Measurements from ENCODE around the gene SLCO3A1. TPM values are rescaled to one million over a fixed set of nuclear protein-coding genes. Genes with fewer than 3 reads are reported as not detected.

The SLCO3A1 gene
- total RNA-seq, 4 donors from 2014 or later: 4.4 to 66.2 (median 5.1) TPM

GRCh38 chr15:92043283-92043682 is 189.8 kb downstream of the SLCO3A1 start:
- Histone ChIP-seq H3K4me1 (no peaks in the 10 kb centered on the region), H3K36me3 (no peaks in the 10 kb centered on the region), H3K27me3 (no peaks in the 10 kb centered on the region), H3K27ac (no peak overlapping the region), H3K9me3 (no peaks in the 10 kb centered on the region), H3K4me3 (no peak overlapping the region)
- WGBS, 2 donors (ENCODE audit: low coverage in 1 of 2): 80% methylated on average over 3 of the region's 3 CpGs; no CpG with 5 or more reads in 1 of the 2 donors
- intact Hi-C loops (cut with DNase I; ENCODE audit: low total_unique reads) (no loop called here), in situ Hi-C loops (cut with MboI; ENCODE audit: low pct_ligation_motif_present in 1 of 4, low pct_unique_long_range_greater_than_20kb in 1 of 4, low sequenced_read_pairs in 3 of 4) (no loop called here)
- no peak for DNase-seq
- no peak for TF ChIP-seq CTCF (IDR thresholded peaks at IDR 0.05)
- TF ChIP-seq POLR2A (IDR thresholded peaks at IDR 0.05): no peak
- no peak for TF ChIP-seq EP300 (IDR thresholded peaks at IDR 0.05; ENCODE audit: low read depth)
- no peak for TF ChIP-seq POLR2AphosphoS5 (IDR thresholded peaks at IDR 0.05)

- TF ChIP-seq EP300 (IDR thresholded peaks at IDR 0.05; ENCODE audit: low read depth): no peak
- TF ChIP-seq CTCF (IDR thresholded peaks at IDR 0.05): no peak
- no peak for TF ChIP-seq POLR2AphosphoS5 (IDR thresholded peaks at IDR 0.05)
- no peak for TF ChIP-seq POLR2A (IDR thresholded peaks at IDR 0.05)
- H3K36me3 ChIP-seq: no peaks in the 10 kb centered on the region
- no peaks in the 10 kb centered on the region for H3K4me1 ChIP-seq
- no peaks in the 10 kb centered on the region for H3K27me3 ChIP-seq
- no peak overlapping the region for H3K4me3 ChIP-seq
- DNase-seq: no peak
- no peaks in the 10 kb centered on the region for H3K9me3 ChIP-seq
- in situ Hi-C loops (cut with MboI; ENCODE audit: low pct_ligation_motif_present in 1 of 4, low pct_unique_long_range_greater_than_20kb in 1 of 4, low sequenced_read_pairs in 3 of 4): no loop called here
- intact Hi-C loops (cut with DNase I; ENCODE audit: low total_unique reads): no loop called here
- WGBS, 2 donors (ENCODE audit: low coverage in 1 of 2): 87 to 100% methylated on average over 3 to 10 of the region's 10 CpGs
- H3K27ac ChIP-seq: no peak overlapping the region
Observed at GRCh38 chr15:92044203-92044909, 190.8 kb downstream of the SLCO3A1 start.

DNA sequence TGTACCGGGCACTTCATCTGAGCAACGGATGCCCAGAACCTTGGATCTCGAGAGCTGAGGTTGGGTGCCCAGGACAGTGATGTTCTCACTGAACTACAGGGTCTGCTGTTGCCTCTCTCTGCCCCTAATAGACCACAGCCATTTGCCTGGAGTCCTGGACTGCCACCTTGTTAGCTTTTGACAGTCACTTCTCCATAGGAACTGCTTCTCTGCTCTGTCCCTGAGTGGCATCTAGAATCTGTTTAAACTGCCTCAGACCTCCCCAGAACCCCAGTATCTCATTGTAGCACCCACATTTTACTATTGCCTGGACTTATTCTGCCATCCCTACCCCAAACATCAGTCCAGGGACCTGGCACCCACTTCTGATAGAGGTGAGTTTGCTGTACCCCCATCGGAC is 194.4 kb downstream of the SLCO3A1 start:
- no peak for TF ChIP-seq EP300 (IDR thresholded peaks at IDR 0.05; ENCODE audit: low read depth)
- TF ChIP-seq POLR2AphosphoS5 (IDR thresholded peaks at IDR 0.05): no peak
- TF ChIP-seq CTCF (IDR thresholded peaks at IDR 0.05): no peak
- TF ChIP-seq POLR2A (IDR thresholded peaks at IDR 0.05): no peak
- Histone ChIP-seq H3K4me1 (no peaks in the 10 kb centered on the region), H3K27ac (no peak overlapping the region), H3K9me3 (no peaks in the 10 kb centered on the region), H3K27me3 (no peaks in the 10 kb centered on the region), H3K36me3 (no peaks in the 10 kb centered on the region), H3K4me3 (no peak overlapping the region)
- DNase-seq: no peak
- 80 to 91% methylated on average over 1 to 4 of the region's 4 CpGs for WGBS, 2 donors (ENCODE audit: low coverage in 1 of 2)
- in situ Hi-C loops (cut with MboI; ENCODE audit: low pct_ligation_motif_present in 1 of 4, low pct_unique_long_range_greater_than_20kb in 1 of 4, low sequenced_read_pairs in 3 of 4) (no loop called here), intact Hi-C loops (cut with DNase I; ENCODE audit: low total_unique reads) (no loop called here)

DNA sequence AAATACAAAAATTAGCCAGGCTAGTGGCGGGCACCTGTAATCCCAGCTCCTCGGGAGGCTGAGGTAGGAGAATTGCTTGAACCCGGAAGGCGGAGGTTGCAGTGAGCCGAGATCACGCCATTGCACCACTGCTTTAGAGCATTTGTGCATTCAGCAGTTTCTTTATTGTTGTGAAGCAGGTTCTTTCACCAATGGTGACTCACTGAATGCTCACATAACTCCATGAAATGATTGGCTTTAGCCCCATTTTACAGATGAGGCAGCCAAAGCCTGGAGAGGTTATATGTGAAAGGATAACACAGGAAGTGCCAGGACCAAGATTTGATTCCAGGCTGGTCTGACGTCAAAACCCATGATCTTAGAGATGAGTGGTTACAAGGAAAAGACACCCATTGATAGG is 195.2 kb downstream of the SLCO3A1 start:
- in situ Hi-C loops (cut with MboI; ENCODE audit: low pct_ligation_motif_present in 1 of 4, low pct_unique_long_range_greater_than_20kb in 1 of 4, low sequenced_read_pairs in 3 of 4) (no loop called here), intact Hi-C loops (cut with DNase I; ENCODE audit: low total_unique reads) (no loop called here)
- TF ChIP-seq POLR2AphosphoS5 (IDR thresholded peaks at IDR 0.05): no peak
- no peak for TF ChIP-seq POLR2A (IDR thresholded peaks at IDR 0.05)
- no peak for TF ChIP-seq EP300 (IDR thresholded peaks at IDR 0.05; ENCODE audit: low read depth)
- TF ChIP-seq CTCF (IDR thresholded peaks at IDR 0.05): no peak
- no peaks in the 10 kb centered on the region for H3K36me3 ChIP-seq
- no peaks in the 10 kb centered on the region for H3K27me3 ChIP-seq
- 90 to 95% methylated on average over 4 to 7 of the region's 7 CpGs for WGBS, 2 donors (ENCODE audit: low coverage in 1 of 2)
- H3K9me3 ChIP-seq: no peaks in the 10 kb centered on the region
- no peak overlapping the region for H3K27ac ChIP-seq
- H3K4me1 ChIP-seq: no peaks in the 10 kb centered on the region
- no peak overlapping the region for H3K4me3 ChIP-seq
- DNase-seq: no peak

Measured in transverse colon (tissue), 4 donors.